Neuronal stem cell (in vitro differentiated cells): ENCODE measurements around the gene ISYNA1.
"Not testable (repeated sequence)": the region's sequence is repeated elsewhere in the genome, so short reads cannot be mapped to it uniquely, and the experiment has no call there.

Source experiments
- DNase-seq: peaks from one replicate; pipeline ENCODE4 v3.0.0-alpha.2; 2013; ENCODE audit warnings: low spot score
- H2AFZ ChIP-seq: one replicate; pipeline ENCODE4 v1.6.1; 2013; ENCODE audit warnings: mild to moderate bottlenecking, low read length, inconsistent platforms
- H2AK5ac ChIP-seq: 2 replicates; pipeline ENCODE4 v1.6.1; 2013; ENCODE audit warnings: low read depth, mild to moderate bottlenecking, inconsistent platforms, low read length, moderate library complexity, mixed read lengths
- H2BK120ac ChIP-seq: 2 replicates; pipeline ENCODE4 v1.6.1; 2013; ENCODE audit warnings: low read depth, mild to moderate bottlenecking, inconsistent platforms, low read length, moderate library complexity, mixed read lengths
- H2BK12ac ChIP-seq: one replicate; pipeline ENCODE4 v1.6.1; 2013; ENCODE audit warnings: low read length, inconsistent platforms
- H2BK15ac ChIP-seq: 2 replicates; pipeline ENCODE4 v1.6.1; 2013; ENCODE audit warnings: mild to moderate bottlenecking, low read length, inconsistent platforms, mixed read lengths
- H2BK5ac ChIP-seq: one replicate; pipeline ENCODE4 v1.6.1; 2013; ENCODE audit warnings: inconsistent platforms, mild to moderate bottlenecking, low read length, moderate library complexity
- H3K14ac ChIP-seq: one replicate; pipeline ENCODE4 v1.6.1; 2013; ENCODE audit warnings: low read length, inconsistent platforms
- H3K18ac ChIP-seq: 2 replicates; pipeline ENCODE4 v1.6.1; 2013; ENCODE audit warnings: low read length, inconsistent platforms
- H3K23ac ChIP-seq: 2 replicates; pipeline ENCODE4 v1.6.1; 2013; ENCODE audit warnings: low read depth, mild to moderate bottlenecking, mixed read lengths, low read length, inconsistent platforms; ENCODE audit not compliant: poor library complexity
- H3K27ac ChIP-seq: replicated peaks from 3 replicates; pipeline ENCODE4 v1.5.1; 2013; ENCODE audit warnings: low read length, inconsistent platforms
- H3K27me3 ChIP-seq, 3 experiments: 2 replicates each; pipeline ENCODE4 v1.6.1; 2013; ENCODE audit warnings: low read length in 3 of 3, mild to moderate bottlenecking in 2 of 3, inconsistent platforms in 1 of 3, low read depth in 1 of 3, mixed read lengths in 1 of 3, moderate library complexity in 1 of 3; ENCODE audit not compliant: control insufficient read depth in 3 of 3, insufficient read depth in 3 of 3
- H3K36me3 ChIP-seq, 2 donors: replicated peaks in 1 of 2; 2 replicates each; pipeline ENCODE4 v1.6.1; 2013; ENCODE audit warnings: low read length in 2 of 2; ENCODE audit not compliant: control insufficient read depth in 2 of 2, insufficient read depth in 2 of 2
- H3K4ac ChIP-seq: 2 replicates; pipeline ENCODE4 v1.6.1; 2013; ENCODE audit warnings: inconsistent platforms, mild to moderate bottlenecking, low read length, moderate library complexity
- H3K4me1 ChIP-seq, 2 donors: 1 replicate in 1 of 2; 2 replicates in 1 of 2; pipeline ENCODE4 v1.6.1; 2013; ENCODE audit warnings: low read length in 2 of 2, low read depth in 1 of 2; ENCODE audit not compliant: control insufficient read depth in 2 of 2, insufficient read depth in 1 of 2
- H3K4me2 ChIP-seq: one replicate; pipeline ENCODE4 v1.6.1; 2013; ENCODE audit warnings: mild to moderate bottlenecking, low read length, inconsistent platforms; ENCODE audit not compliant: insufficient read depth, poor library complexity, severe bottlenecking
- H3K4me3 ChIP-seq, 2 donors: 2 replicates each; pipeline ENCODE4 v1.5.1; 2013; ENCODE audit warnings: low read length in 2 of 2, mild to moderate bottlenecking in 2 of 2, inconsistent platforms in 1 of 2, moderate library complexity in 1 of 2
- H3K79me1 ChIP-seq: one replicate; pipeline ENCODE4 v1.6.1; 2013; ENCODE audit warnings: low read depth, mild to moderate bottlenecking, inconsistent platforms, low read length, moderate library complexity
- H3K9ac ChIP-seq: one replicate; pipeline ENCODE4 v1.6.1; 2013; ENCODE audit warnings: mild to moderate bottlenecking, low read depth, low read length, inconsistent platforms; ENCODE audit not compliant: poor library complexity
- H3K9me3 ChIP-seq, 2 donors: replicated peaks in 1 of 2; 2 replicates each; pipeline versions ENCODE3 to v1.6.1; 2013; ENCODE audit warnings: low read length in 2 of 2, mild to moderate bottlenecking in 2 of 2, inconsistent platforms in 1 of 2, low read depth in 1 of 2, mixed read lengths in 1 of 2, moderate library complexity in 1 of 2; ENCODE audit not compliant: control insufficient read depth in 2 of 2, insufficient read depth in 1 of 2
- H4K8ac ChIP-seq: one replicate; pipeline ENCODE4 v1.6.1; 2013; ENCODE audit warnings: low read depth, mild to moderate bottlenecking, inconsistent platforms, low read length, moderate library complexity
- H4K91ac ChIP-seq: one replicate; pipeline ENCODE4 v1.6.1; 2013; ENCODE audit warnings: low read length, low read depth, mild to moderate bottlenecking, inconsistent platforms; ENCODE audit not compliant: poor library complexity
- WGBS, 2 donors: extraction: QIAGEN DNeasy Blood & Tissue Kit; methylation state at CpG; one replicate each; pipeline ENCODE4 v1.1.7; 2013; ENCODE audit warnings: missing lambda C conversion rate in 2 of 2, mixed read lengths in 1 of 2; ENCODE audit not compliant: insufficient read length in 2 of 2, insufficient replicate concordance in 1 of 2; ENCODE audit errors: extremely low coverage in 2 of 2; 5-methylcytosine and 5-hydroxymethylcytosine counted together

Gene ISYNA1

GRCh38 chr19:18406749-18407148 lies 31.2 kb downstream of the ISYNA1 start:
- Histone ChIP-seq H4K8ac (no peak overlapping the region), H3K27me3 (no peaks in the 10 kb centered on the region), H3K23ac (no peak overlapping the region), H3K79me1 (no peaks in the 10 kb centered on the region), H3K4me2 (peak overlapping the region; percentile 11), H3K14ac (no peak overlapping the region), H2AK5ac (no peak overlapping the region), H3K9ac (no peak overlapping the region), H3K27ac (no peak overlapping the region), H3K4ac (no peak overlapping the region), H2BK120ac (no peak overlapping the region), H3K4me3 (no peak overlapping the region), H2BK12ac (no peak overlapping the region), H3K9me3 (no peaks in the 10 kb centered on the region), H2BK5ac (no peak overlapping the region), H3K36me3 (no peaks in the 10 kb centered on the region), H3K4me1 (peaks cover 0 to 7% of the 10 kb centered on the region in 2 donors), H3K18ac (no peak overlapping the region), H2BK15ac (no peak overlapping the region), H4K91ac (no peak overlapping the region), H2AFZ (no peak overlapping the region)
- no peak for DNase-seq
- no CpG with 5 or more reads among the region's 9 CpGs for WGBS, 2 donors

GRCh38 chr19:18405754-18406153 lies 32.2 kb downstream of the ISYNA1 start:
- H2BK12ac ChIP-seq, H3K4me1 ChIP-seq, H3K18ac ChIP-seq, H2BK5ac ChIP-seq, H3K4me3 ChIP-seq, H3K27me3 ChIP-seq, H3K36me3 ChIP-seq, H3K79me1 ChIP-seq, H3K27ac ChIP-seq, H3K4ac ChIP-seq, H2AFZ ChIP-seq, H3K9me3 ChIP-seq, H4K91ac ChIP-seq, DNase-seq, H4K8ac ChIP-seq, H2BK15ac ChIP-seq, H3K14ac ChIP-seq, H3K23ac ChIP-seq, H3K4me2 ChIP-seq, H2AK5ac ChIP-seq, H2BK120ac ChIP-seq, H3K9ac ChIP-seq: not testable (repeated sequence)
- WGBS, 2 donors, result no CpG with 5 or more reads among the region's 11 CpGs

- H2BK12ac ChIP-seq, H3K79me1 ChIP-seq, DNase-seq, H3K9me3 ChIP-seq, H3K27me3 ChIP-seq, H3K9ac ChIP-seq, H3K23ac ChIP-seq, H3K36me3 ChIP-seq, H4K91ac ChIP-seq, H2BK5ac ChIP-seq, H2BK120ac ChIP-seq, H2BK15ac ChIP-seq, H3K4ac ChIP-seq, H3K18ac ChIP-seq, H4K8ac ChIP-seq, H2AK5ac ChIP-seq, H3K14ac ChIP-seq, H3K4me2 ChIP-seq, H3K4me3 ChIP-seq, H3K27ac ChIP-seq, H3K4me1 ChIP-seq: not testable (repeated sequence)
- H2AFZ ChIP-seq, result peak overlapping the region; percentile 78
- WGBS, 2 donors, result no CpG with 5 or more reads among the region's 18 CpGs
Measured at GRCh38 chr19:18402455-18403248, 35.3 kb downstream of the ISYNA1 start.

GRCh38 chr19:18401580-18402112 lies 36.3 kb downstream of the ISYNA1 start:
- Histone ChIP-seq H3K9me3 (no peaks in the 10 kb centered on the region), H2BK15ac (no peak overlapping the region), H2BK120ac (no peak overlapping the region), H3K4me2 (no peak overlapping the region), H3K79me1 (no peaks in the 10 kb centered on the region), H3K9ac (no peak overlapping the region), H2BK5ac (no peak overlapping the region), H3K4me3 (no peak overlapping the region), H3K14ac (peak overlapping the region; percentile 21), H4K8ac (no peak overlapping the region), H3K18ac (no peak overlapping the region), H2AK5ac (peak overlapping the region; percentile 70), H4K91ac (no peak overlapping the region), H3K27ac (no peak overlapping the region), H3K4ac (no peak overlapping the region), H3K27me3 (peaks cover 0 to 4% (median 3%) of the 10 kb centered on the region in 3 experiments), H2AFZ (peak overlapping the region; percentile 64), H2BK12ac (no peak overlapping the region), H3K23ac (no peak overlapping the region), H3K4me1 (peaks cover 8 to 18% of the 10 kb centered on the region in 2 donors), H3K36me3 (no peaks in the 10 kb centered on the region)
- no peak for DNase-seq
- WGBS, 2 donors, result no CpG with 5 or more reads among the region's 7 CpGs
